T-cell (primary cell): ENCODE measurements around the gene ZNF333. TPM values are rescaled to one million over a fixed set of nuclear protein-coding genes. Genes with fewer than 3 reads are reported as not detected.
"Not testable (repeated sequence)": the region's sequence is repeated elsewhere in the genome, so short reads cannot be mapped to it uniquely, and the experiment has no call there.

Experiments
- ATAC-seq, 4 experiments: fragments of 200-7000 bp in 3 of 4; fragments of 150-1000 bp in 1 of 4; cut with Tn5 transposase; replicated peaks in 1 of 4; 1 replicate in 3 of 4; 2 replicates in 1 of 4; pipeline ENCODE4 v1.10.0; 2021; ENCODE audit warnings: moderate library complexity in 3 of 4, mild to moderate bottlenecking in 2 of 4, moderate number of reproducible peaks in 1 of 4
- CTCF ChIA-PET, 2 donors: fragments of 300-600 bp; sonication (Branson Sonifier 250); formaldehyde crosslinking; loops; one replicate each; lab custom pipeline; 2022; ENCODE audit warnings: antibody characterized with exemption in 2 of 2; lab: Charles Lee
- POLR2A ChIA-PET, 2 donors: fragments of 300-600 bp; sonication (Branson Sonifier 250); formaldehyde crosslinking; loops; one replicate each; lab custom pipeline; 2022; ENCODE audit warnings: antibody characterized with exemption in 2 of 2; lab: Charles Lee
- DNase-seq, 35 experiments: peaks; one replicate each; pipeline versions ENCODE4 v3.0.0 to v3.0.0-alpha.2; 2013 to 2023
- H3K27ac ChIP-seq: one replicate; pipeline ENCODE4 v1.5.1; 2013; ENCODE audit warnings: low read length
- H3K27me3 ChIP-seq, 2 experiments: replicated peaks in 1 of 2; 1 replicate in 1 of 2; 2 replicates in 1 of 2; pipeline versions ENCODE4 v1.6.1 to v1.7.0; 2013; ENCODE audit warnings: low read length in 1 of 2, mixed read lengths in 1 of 2; ENCODE audit not compliant: control insufficient read depth in 2 of 2, insufficient read depth in 2 of 2; ENCODE audit errors: extremely low read depth in 1 of 2
- H3K36me3 ChIP-seq, 2 donors: 1 replicate in 1 of 2; 2 replicates in 1 of 2; pipeline versions ENCODE4 v1.6.1 to v1.7.0; 2013; ENCODE audit warnings: low read length in 1 of 2; ENCODE audit not compliant: control insufficient read depth in 2 of 2, insufficient read depth in 1 of 2; ENCODE audit errors: extremely low read depth in 1 of 2
- H3K4me1 ChIP-seq, 2 experiments: 1 replicate in 1 of 2; 2 replicates in 1 of 2; pipeline versions ENCODE4 v1.6.1 to v1.7.0; 2013; ENCODE audit warnings: low read length in 2 of 2, mixed read lengths in 1 of 2; ENCODE audit not compliant: insufficient read depth in 2 of 2, control insufficient read depth in 1 of 2; ENCODE audit errors: extremely low read depth in 1 of 2
- H3K4me3 ChIP-seq, 2 donors: 1 replicate in 1 of 2; 2 replicates in 1 of 2; pipeline versions ENCODE4 v1.5.1 to v1.7.0; 2013; ENCODE audit warnings: mild to moderate bottlenecking in 2 of 2, low read length in 1 of 2, moderate library complexity in 1 of 2; ENCODE audit not compliant: control insufficient read depth in 1 of 2; ENCODE audit errors: extremely low read depth in 1 of 2
- H3K9me3 ChIP-seq: 2 replicates; pipeline ENCODE4 v1.7.0; 2013
- H3K27ac Mint-ChIP-seq, 2 donors: one replicate each; pipeline ENCODE4 v1.8.0; 2020 to 2021; ENCODE audit warnings: mild to moderate bottlenecking in 2 of 2, mixed read lengths in 2 of 2
- H3K27me3 Mint-ChIP-seq, 2 donors: one replicate each; pipeline ENCODE4 v1.8.0; 2021 to 2022; ENCODE audit warnings: mixed read lengths in 2 of 2
- H3K36me3 Mint-ChIP-seq: one replicate; pipeline ENCODE4 v1.8.0; 2021; ENCODE audit warnings: mixed read lengths
- H3K4me1 Mint-ChIP-seq, 3 donors: one replicate each; pipeline ENCODE4 v1.8.0; 2020 to 2022; ENCODE audit warnings: mixed read lengths in 3 of 3, mild to moderate bottlenecking in 1 of 3
- H3K4me3 Mint-ChIP-seq, 3 donors: one replicate each; pipeline ENCODE4 v1.8.0; 2020 to 2022; ENCODE audit warnings: mild to moderate bottlenecking in 3 of 3, mixed read lengths in 3 of 3, moderate library complexity in 3 of 3
- H3K9me3 Mint-ChIP-seq, 3 donors: one replicate each; pipeline ENCODE4 v1.8.0; 2020 to 2022; ENCODE audit warnings: mixed read lengths in 3 of 3
- WGBS: methylation state at CpG from one replicate; pipeline ENCODE4 v1.1.5; 2013; ENCODE audit warnings: missing lambda C conversion rate; ENCODE audit not compliant: insufficient coverage; 5-methylcytosine and 5-hydroxymethylcytosine counted together
- total RNA-seq, 35 experiments: library from RNA in 6 of 35; stranded (reverse) in 6 of 35; fragments of 120-200 nt in 1 of 35; gene quantifications; one replicate each; pipeline versions ENCODE4 v1.2.1 to v1.2.4 and lab custom pipeline; 2013 to 2026

ZNF333 gene
- total RNA-seq, 5 donors from 2014 or later (not counting 1 experiment from before 2014, with no cell fraction given), result 20.5 to 39.0 (median 30.4) TPM

GRCh38 chr19:14772995-14773394 is 83.1 kb downstream of the ZNF333 start:
- Histone ChIP-seq H3K4me3 (no peak overlapping the region), H3K27me3 (peaks cover 0 to 58% of the 10 kb centered on the region in 2 experiments), H3K36me3 (no peaks in the 10 kb centered on the region), H3K9me3 (no peaks in the 10 kb centered on the region), H3K27ac (no peak overlapping the region), H3K4me1 (peaks cover 3 to 21% of the 10 kb centered on the region in 2 experiments)
- no peak for DNase-seq
- peaks cover 16 to 45% of the 10 kb centered on the region in 2 donors for H3K27me3 Mint-ChIP-seq
- H3K36me3 Mint-ChIP-seq, result no peaks in the 10 kb centered on the region
- ATAC-seq, result no peak
- WGBS, result no CpG with 5 or more reads among the region's 7 CpGs
- ChIA-PET CTCF (no interaction called here), POLR2A (no interaction called here)
- H3K4me1 Mint-ChIP-seq, result peaks cover 11 to 18% (median 17%) of the 10 kb centered on the region in 3 donors
- H3K27ac Mint-ChIP-seq, result no peak overlapping the region
- H3K4me3 Mint-ChIP-seq, result no peak overlapping the region
- H3K9me3 Mint-ChIP-seq, result no peaks in the 10 kb centered on the region

GRCh38 chr19:14773722-14774121 is 83.9 kb downstream of the ZNF333 start:
- peaks cover 17 to 46% of the 10 kb centered on the region in 2 donors for H3K27me3 Mint-ChIP-seq
- peaks cover 3 to 21% of the 10 kb centered on the region in 2 experiments for H3K4me1 ChIP-seq
- 60% methylated on average over 1 of the region's 9 CpGs for WGBS
- H3K4me3 Mint-ChIP-seq, H3K36me3 ChIP-seq, H3K27ac Mint-ChIP-seq, H3K9me3 Mint-ChIP-seq, ATAC-seq, H3K27ac ChIP-seq, H3K4me3 ChIP-seq, DNase-seq, H3K9me3 ChIP-seq, H3K36me3 Mint-ChIP-seq, POLR2A ChIA-PET: not testable (repeated sequence)
- H3K4me1 Mint-ChIP-seq, result peaks cover 11 to 18% (median 17%) of the 10 kb centered on the region in 3 donors
- H3K27me3 ChIP-seq, result peaks cover 0 to 55% of the 10 kb centered on the region in 2 experiments
- CTCF ChIA-PET, result interaction anchor here in 1 of 2 donors (0.6 kb wide), 1 partner anchor 133 kb away, joined by 3 read pairs; no protein-coding TSS in a partner anchor

DNA sequence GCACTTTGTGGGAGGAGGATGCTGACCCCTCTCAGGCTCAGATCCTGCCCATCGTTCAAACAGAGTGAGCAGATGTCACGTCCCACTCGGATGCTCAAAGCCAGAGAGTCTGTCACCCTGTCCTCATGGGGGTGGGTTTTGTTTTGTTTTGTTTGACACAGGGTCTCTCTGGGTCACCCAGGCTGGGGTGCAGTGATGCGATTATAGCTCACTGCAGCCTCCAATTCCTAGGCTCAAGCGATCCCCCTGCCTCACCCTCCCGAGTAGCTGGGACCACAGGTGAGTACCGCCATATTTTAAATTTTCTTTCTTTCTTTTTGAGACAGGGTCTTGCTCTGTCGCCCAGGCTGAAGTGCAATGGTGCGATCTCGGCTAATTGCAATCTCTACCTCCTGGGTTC is 84.5 kb downstream of the ZNF333 start:
- no peak overlapping the region for H3K4me3 Mint-ChIP-seq
- Histone ChIP-seq H3K27me3 (peaks cover 0 to 53% of the 10 kb centered on the region in 2 experiments), H3K27ac (no peak overlapping the region), H3K36me3 (no peaks in the 10 kb centered on the region), H3K9me3 (no peaks in the 10 kb centered on the region), H3K4me3 (no peak overlapping the region), H3K4me1 (peaks cover 3 to 21% of the 10 kb centered on the region in 2 experiments)
- H3K27me3 Mint-ChIP-seq, result peaks cover 21 to 51% of the 10 kb centered on the region in 2 donors
- 60% methylated on average over 1 of the region's 10 CpGs for WGBS
- ChIA-PET POLR2A (no interaction called here), CTCF (interaction anchor here in 1 of 2 donors (0.6 kb wide), 1 partner anchor 132 kb away, joined by 3 read pairs; no protein-coding TSS in a partner anchor)
- H3K9me3 Mint-ChIP-seq, result no peaks in the 10 kb centered on the region
- ATAC-seq, result no peak
- no peak overlapping the region for H3K27ac Mint-ChIP-seq
- H3K4me1 Mint-ChIP-seq, result peaks cover 11 to 18% (median 17%) of the 10 kb centered on the region in 3 donors
- no peak for DNase-seq
- no peaks in the 10 kb centered on the region for H3K36me3 Mint-ChIP-seq

DNA sequence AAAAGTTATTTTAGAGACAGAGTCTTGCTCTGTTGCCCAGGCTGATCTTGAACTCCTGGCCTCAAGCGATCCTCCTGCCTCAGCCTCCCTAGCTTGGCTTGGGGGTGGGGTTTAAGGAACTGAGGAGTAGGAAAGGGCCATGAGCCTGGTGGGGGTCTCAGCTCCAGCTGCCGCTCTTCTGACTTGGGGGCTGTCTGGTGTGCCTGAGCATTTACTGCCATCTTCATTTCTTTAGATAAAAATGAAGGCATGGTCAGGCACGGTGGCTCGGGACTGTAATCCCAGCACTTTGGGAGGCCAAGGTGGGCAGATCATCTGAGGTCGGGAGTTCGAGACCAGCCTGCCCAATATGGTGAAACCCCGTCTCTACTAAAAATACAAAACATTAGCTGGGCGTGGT is 85.5 kb downstream of the ZNF333 start:
- Histone ChIP-seq H3K4me1 (peaks cover 3 to 21% of the 10 kb centered on the region in 2 experiments), H3K4me3 (peak overlapping the region in 1 of 2 donors; percentile 47), H3K27me3 (peaks cover 0 to 55% of the 10 kb centered on the region in 2 experiments)
- POLR2A ChIA-PET, H3K9me3 ChIP-seq, H3K36me3 Mint-ChIP-seq, CTCF ChIA-PET, DNase-seq, H3K9me3 Mint-ChIP-seq, H3K27ac ChIP-seq, H3K36me3 ChIP-seq, ATAC-seq: not testable (repeated sequence)
- Mint-ChIP-seq H3K4me3 (peak overlapping the region; percentile 31 to 55 (median 52)), H3K27ac (peak overlapping the region in 1 of 2 donors; percentile 31), H3K27me3 (peaks cover 23 to 52% of the 10 kb centered on the region in 2 donors), H3K4me1 (peaks cover 11 to 18% (median 17%) of the 10 kb centered on the region in 3 donors)
- 45% methylated on average over 4 of the region's 8 CpGs for WGBS

DNA sequence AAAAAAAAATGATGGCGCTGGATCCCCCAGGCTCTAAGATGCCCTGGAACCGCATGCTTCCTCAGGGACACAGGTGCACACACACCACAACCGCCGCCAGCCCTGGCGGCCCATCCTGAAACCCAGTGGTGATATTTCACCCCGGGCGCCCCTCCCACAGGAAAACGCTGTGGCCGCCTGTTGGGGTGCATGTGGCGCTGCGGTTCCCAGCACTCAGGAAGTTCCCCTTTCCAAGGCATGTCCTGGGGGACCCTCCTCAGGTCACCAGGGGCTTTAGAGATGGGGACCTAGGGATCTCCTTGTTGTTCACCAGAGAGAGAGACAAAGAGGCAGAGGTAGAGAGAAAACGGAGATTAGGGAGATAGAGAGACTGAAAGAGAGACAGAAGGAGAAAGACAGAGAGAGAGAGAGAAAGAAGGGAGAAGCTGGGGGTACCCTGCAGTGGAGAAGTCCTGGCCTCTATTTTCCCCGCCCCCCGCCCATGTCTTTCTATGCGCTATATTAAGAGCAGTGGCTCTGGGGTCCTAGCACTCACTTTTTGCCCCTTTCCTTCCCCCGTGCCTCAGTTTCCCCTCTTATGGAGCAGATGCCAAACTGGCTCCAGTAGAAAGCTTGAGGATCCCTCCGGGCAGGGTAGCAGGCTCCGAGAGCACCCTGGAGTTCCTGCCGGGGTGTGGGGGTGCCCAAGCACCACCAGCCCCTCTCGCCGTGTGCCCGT is 86.2 kb downstream of the ZNF333 start:
- DNase-seq (peak in 3 of 35 experiments; percentile 3 to 14 (median 9)), ATAC-seq (peak in 1 of 4 experiments; percentile 44)
- Mint-ChIP-seq H3K27ac (peak overlapping the region in 1 of 2 donors; percentile 3), H3K9me3 (no peaks in the 10 kb centered on the region), H3K36me3 (no peaks in the 10 kb centered on the region), H3K27me3 (peaks cover 23 to 57% of the 10 kb centered on the region in 2 donors), H3K4me3 (peak overlapping the region; percentile 52 to 71 (median 55)), H3K4me1 (peaks cover 11 to 18% (median 17%) of the 10 kb centered on the region in 3 donors)
- peaks cover 3 to 21% of the 10 kb centered on the region in 2 experiments for H3K4me1 ChIP-seq
- H3K27ac ChIP-seq, result no peak overlapping the region
- WGBS, result 1% methylated on average over 16 of the region's 22 CpGs
- H3K36me3 ChIP-seq, result no peaks in the 10 kb centered on the region
- H3K4me3 ChIP-seq, result peak overlapping the region; percentile 36 to 77
- H3K27me3 ChIP-seq, result peaks cover 0 to 55% of the 10 kb centered on the region in 2 experiments
- H3K9me3 ChIP-seq, result no peaks in the 10 kb centered on the region
- ChIA-PET CTCF (interaction anchor here (0.6 kb wide), 2 partner anchors 9 to 356 kb away, joined by 4 to 5 read pairs; no protein-coding TSS in a partner anchor), POLR2A (no interaction called here)

DNA sequence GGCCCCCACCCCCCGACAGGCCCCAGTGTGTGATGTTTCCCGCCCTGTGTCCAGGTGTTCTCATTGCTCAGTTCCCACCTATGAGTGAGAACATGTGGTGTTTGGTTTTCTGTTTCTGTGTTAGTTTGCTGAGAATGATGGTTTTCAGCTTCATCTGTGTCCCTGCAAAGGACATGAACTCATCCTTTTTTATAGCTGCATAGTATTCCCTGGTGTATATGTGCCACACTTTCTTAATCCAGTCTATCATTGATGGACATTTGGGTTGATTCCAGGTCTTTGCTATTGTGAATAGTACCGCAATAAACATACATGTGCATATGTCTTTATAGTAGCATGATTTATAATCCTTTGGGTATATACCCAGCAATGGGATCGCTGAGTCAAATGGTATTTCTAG is 87.8 kb downstream of the ZNF333 start:
- ATAC-seq, DNase-seq, H3K4me3 Mint-ChIP-seq, H3K9me3 Mint-ChIP-seq, H3K4me3 ChIP-seq, H3K27ac Mint-ChIP-seq, H3K9me3 ChIP-seq, H3K27ac ChIP-seq, H3K36me3 Mint-ChIP-seq, CTCF ChIA-PET, H3K36me3 ChIP-seq, POLR2A ChIA-PET: not testable (repeated sequence)
- H3K27me3 Mint-ChIP-seq, result peaks cover 23 to 54% of the 10 kb centered on the region in 2 donors
- WGBS, result 100% methylated on average over 1 of the region's 4 CpGs
- peaks cover 3 to 21% of the 10 kb centered on the region in 2 experiments for H3K4me1 ChIP-seq
- peaks cover 11 to 18% (median 17%) of the 10 kb centered on the region in 3 donors for H3K4me1 Mint-ChIP-seq
- H3K27me3 ChIP-seq, result peaks cover 0 to 54% of the 10 kb centered on the region in 2 experiments
